H1 (cell line): ENCODE results near the gene SYNGR3. TPM values are rescaled to one million over a fixed set of nuclear protein-coding genes. Genes with fewer than 3 reads are reported as not detected.

Source experiments
- CHD1 ChIP-seq: IDR thresholded peaks from 2 replicates; pipeline ENCODE4 v1.6.1; 2012; ENCODE audit warnings: low read depth, low read length, improper control_type of control experiment
- CHD2 ChIP-seq: IDR thresholded peaks from 2 replicates; pipeline ENCODE4 v1.6.1; 2012; ENCODE audit warnings: low read length, improper control_type of control experiment
- GABPA ChIP-seq: IDR thresholded peaks from 2 replicates; pipeline ENCODE4 v1.6.1; 2011; ENCODE audit warnings: mild to moderate bottlenecking, low read length, moderate library complexity, borderline replicate concordance; ENCODE audit not compliant: insufficient read depth
- GTF2F1 ChIP-seq: IDR thresholded peaks from 2 replicates; pipeline ENCODE4 v1.6.1; 2012; ENCODE audit warnings: low read depth, low read length, improper control_type of control experiment, borderline replicate concordance
- JUND ChIP-seq: IDR thresholded peaks from 2 replicates; pipeline ENCODE4 v1.6.1; 2011; ENCODE audit warnings: mild to moderate bottlenecking, improper control_type of control experiment, low read length
- PHF8 ChIP-seq: fragments of 200-600 bp; sonication (generic); conservative IDR thresholded peaks from 2 replicates; pipeline ENCODE4 v1.7.1; 2012; ENCODE audit warnings: low read depth, mild to moderate bottlenecking, inconsistent platforms, low read length, moderate library complexity
- SP1 ChIP-seq: IDR thresholded peaks from 2 replicates; pipeline ENCODE4 v1.6.1; 2011; ENCODE audit warnings: low read depth, low read length
- SUZ12 ChIP-seq: fragments of 200-600 bp; sonication (generic); IDR thresholded peaks from 2 replicates; pipeline ENCODE4 v1.6.1; 2012; ENCODE audit warnings: mild to moderate bottlenecking, inconsistent platforms, low read length, moderate library complexity, mixed read lengths
- USF2 ChIP-seq: IDR thresholded peaks from 2 replicates; pipeline ENCODE4 v1.6.1; 2011; ENCODE audit warnings: low read length, improper control_type of control experiment
- polyA plus RNA-seq, 7 experiments: library from polyadenylated mRNA; depleted of rRNA in 3 of 7; stranded (reverse) in 5 of 7; unstranded in 2 of 7; fragments of >200 nt in 5 of 7; fragments of 200-250 nt in 2 of 7; gene quantifications; 1 replicate in 5 of 7; 2 replicates in 1 of 7; 4 replicates in 1 of 7; pipeline versions ENCODE4 v1.2.1 to v1.2.3, GENCODE V29; 2011 to 2013; ENCODE audit warnings: missing spikeins in 2 of 7, mixed read lengths in 2 of 7
- total RNA-seq: library from RNA; stranded (reverse); fragmentation: NEBNext Ultra II Directional; extraction: Animal tissue kit (Norgen Biotek cat#: 25700); gene quantifications from 2 replicates; pipeline ENCODE4 v1.2.1, GENCODE V29; 2021

SYNGR3 gene
- total and polyA plus RNA-seq, 2 of the 8 experiments (the other 6 are each of a cell fraction or from before 2014, with no cell fraction given) = 36.2 to 49.9 TPM

- TF ChIP-seq CHD1 (no peak), JUND (no peak), USF2 (no peak), CHD2 (no peak), GTF2F1 (no peak), SUZ12 (no peak), GABPA (no peak), SP1 (no peak), PHF8 (no peak)
Observed at GRCh38 chr16:1997494-1998359, 8.0 kb downstream of the SYNGR3 start (continued).
